HCT116 (cell line): ENCODE data around the gene DENND1A. TPM values are rescaled to one million over a fixed set of nuclear protein-coding genes. Genes with fewer than 3 reads are reported as not detected.
"Not testable (repeated sequence)": the region's sequence is repeated elsewhere in the genome, so short reads cannot be mapped to it uniquely, and the experiment has no call there.

Source experiments
- ATAC-seq: fragments of 200-7000 bp; cut with Tn5 transposase; 2 replicates; pipeline ENCODE4 v1.9.1; 2020; ENCODE audit warnings: mild to moderate bottlenecking, moderate library complexity
- BruUV-seq: library from RNA; stranded (reverse); fragments of 400-500 nt; replicated peaks from 2 replicates; lab custom pipeline; 2021; lab: Mats Ljungman, UMichigan
- CTCF ChIA-PET: fragments of 300-600 bp; sonication (Branson Sonifier 250); formaldehyde crosslinking; loops from one replicate; lab custom pipeline; 2021; ENCODE audit warnings: antibody characterized with exemption; lab: Charles Lee
- POLR2A ChIA-PET: fragments of 300-600, 350-600 bp; sonication (Branson Sonifier 250); formaldehyde crosslinking; loops from one replicate; lab custom pipeline; 2021; ENCODE audit warnings: antibody characterized with exemption; lab: Charles Lee
- RAD21 ChIA-PET, 2 experiments: fragments of 300-600 bp; sonication (Branson Sonifier 250); formaldehyde crosslinking; loops; one replicate each; lab custom pipeline; 2023; ENCODE audit warnings: low total read pairs in 2 of 2; ENCODE audit not compliant: uncharacterized antibody in 2 of 2, unreplicated experiment in 2 of 2, low non-redundant PET in 1 of 2; lab: Charles Lee
- DNase-seq: peaks from one replicate; pipeline ENCODE4 v3.0.0-alpha.2; 2010; ENCODE audit warnings: low read depth, low spot score
- H2AFZ ChIP-seq: fragments of 200-600 bp; shearing (Covaris generic), sonication (generic); 2 replicates; pipeline ENCODE4 v1.6.1; 2017; ENCODE audit warnings: low read depth, mixed run types, mixed read lengths, antibody characterized with exemption, low read length; ENCODE audit not compliant: poor library complexity, severe bottlenecking
- H3K27ac ChIP-seq: 2 replicates; pipeline ENCODE4 v1.5.1; 2012; ENCODE audit warnings: low read depth, low read length
- H3K27me3 ChIP-seq: fragments of 200-600 bp; sonication (generic); 2 replicates; pipeline ENCODE4 v1.6.1; 2016; ENCODE audit warnings: mixed run types, low read length, mixed read lengths; ENCODE audit not compliant: insufficient read depth
- H3K36me3 ChIP-seq, 2 experiments: fragments of 200-500 bp in 1 of 2; fragments of 200-600 bp in 1 of 2; sonication (Bioruptor generic) in 1 of 2; sonication (generic) in 1 of 2; 2 replicates each; pipeline versions ENCODE4 v1.5.1 to v1.6.1; 2014 to 2016; ENCODE audit warnings: low read length in 2 of 2, inconsistent platforms in 1 of 2, mixed read lengths in 1 of 2, mixed run types in 1 of 2; ENCODE audit not compliant: insufficient read depth in 2 of 2, control insufficient read depth in 1 of 2
- H3K4me1 ChIP-seq, 2 experiments: fragments of 200-600 bp in 1 of 2; sonication (generic) in 1 of 2; 2 replicates each; pipeline versions ENCODE4 v1.5.1 to v1.6.1; 2012 to 2017; ENCODE audit warnings: low read length in 2 of 2, inconsistent platforms in 1 of 2, mild to moderate bottlenecking in 1 of 2, mixed read lengths in 1 of 2, mixed run types in 1 of 2, moderate library complexity in 1 of 2; ENCODE audit not compliant: insufficient read depth in 2 of 2, control insufficient read depth in 1 of 2
- H3K4me2 ChIP-seq: fragments of 200-600 bp; sonication (generic); 2 replicates; pipeline ENCODE4 v1.6.1; 2017; ENCODE audit warnings: mixed run types, low read length, mixed read lengths
- H3K4me3 ChIP-seq, 2 experiments: fragments of 200-600 bp in 1 of 2; sonication (generic) in 1 of 2; replicated peaks in 1 of 2; 2 replicates each; pipeline ENCODE4 v1.5.1; 2011 to 2016; ENCODE audit warnings: low read length in 2 of 2, control low read depth in 1 of 2, low read depth in 1 of 2, mild to moderate bottlenecking in 1 of 2, mixed read lengths in 1 of 2, mixed run types in 1 of 2
- H3K79me2 ChIP-seq: fragments of 200-600 bp; sonication (generic); 2 replicates; pipeline ENCODE4 v1.6.1; 2017; ENCODE audit warnings: mild to moderate bottlenecking, mixed run types, low read length, moderate library complexity, mixed read lengths; ENCODE audit not compliant: insufficient read depth
- H3K9ac ChIP-seq: fragments of 200-600 bp; sonication (generic); 2 replicates; pipeline ENCODE4 v1.6.1; 2016; ENCODE audit warnings: low read length, mixed read lengths
- H3K9me2 ChIP-seq: fragments of 200-600 bp; sonication (generic), shearing (Covaris generic); 2 replicates; pipeline ENCODE4 v1.6.1; 2017; ENCODE audit warnings: mixed run types, mild to moderate bottlenecking, moderate library complexity; ENCODE audit not compliant: insufficient read depth
- H3K9me3 ChIP-seq, 2 experiments: fragments of 200-500 bp in 1 of 2; fragments of 200-600 bp in 1 of 2; sonication (Bioruptor generic) in 1 of 2; sonication (generic) in 1 of 2; 2 replicates each; pipeline ENCODE4 v1.6.1; 2014 to 2017; ENCODE audit warnings: low read length in 2 of 2, mixed read lengths in 2 of 2, inconsistent platforms in 1 of 2, low read depth in 1 of 2, mild to moderate bottlenecking in 1 of 2, mixed run types in 1 of 2, moderate library complexity in 1 of 2; ENCODE audit not compliant: control insufficient read depth in 1 of 2, insufficient read depth in 1 of 2
- H4K20me1 ChIP-seq: fragments of 200-600 bp; sonication (generic), shearing (Covaris generic); 2 replicates; pipeline ENCODE4 v1.6.1; 2017; ENCODE audit warnings: mixed run types, mild to moderate bottlenecking, moderate library complexity; ENCODE audit not compliant: insufficient read depth
- CEBPB ChIP-seq: IDR thresholded peaks from 2 replicates; pipeline ENCODE4 v1.6.1; 2012; ENCODE audit warnings: low read depth
- EGR1 ChIP-seq: IDR thresholded peaks from 2 replicates; pipeline ENCODE4 v1.6.1; 2012; ENCODE audit warnings: low read depth
- FOSL1 ChIP-seq: IDR thresholded peaks from 2 replicates; pipeline ENCODE4 v1.6.1; 2012; ENCODE audit warnings: low read depth
- JUND ChIP-seq: IDR thresholded peaks from 2 replicates; pipeline ENCODE4 v1.6.1; 2012
- REST ChIP-seq: IDR thresholded peaks from 2 replicates; pipeline ENCODE4 v1.6.1; 2012; ENCODE audit warnings: low read depth
- SP1 ChIP-seq: IDR thresholded peaks from 2 replicates; pipeline ENCODE4 v1.6.1; 2012; ENCODE audit warnings: low read depth
- SRF ChIP-seq: IDR thresholded peaks from 2 replicates; pipeline ENCODE4 v1.6.1; 2012; ENCODE audit warnings: low read depth
- TCF7L2 ChIP-seq: IDR thresholded peaks from 2 replicates; pipeline ENCODE4 v1.7.0; 2011; ENCODE audit warnings: borderline replicate concordance, inconsistent platforms; ENCODE audit not compliant: insufficient read depth, insufficient read length; ENCODE audit errors: extremely low read depth
- ZFX ChIP-seq: fragments of 450-650 bp; IDR thresholded peaks from 2 replicates; pipeline ENCODE4 v1.6.1; 2017
- ZNF274 ChIP-seq: fragments of 200-500 bp; sonication (Bioruptor generic); IDR thresholded peaks from 2 replicates; pipeline ENCODE4 v1.6.1; 2014; ENCODE audit warnings: mild to moderate bottlenecking, low read depth, low read length, inconsistent platforms
- intact Hi-C: fragments of 100-400 bp; cut with micrococcal nuclease; formaldehyde crosslinking; loops from 2 replicates; pipeline ENCODE4 v1.10.0; 2022
- total RNA-seq: library from RNA; stranded (reverse); gene quantifications from one replicate; pipeline ENCODE4 v1.2.1, GENCODE V29; 2021; ENCODE audit not compliant: unreplicated experiment

Gene DENND1A
- total RNA-seq, 1 experiment from 2014 or later: 33.0 TPM

- BruUV-seq, H3K36me3 ChIP-seq, H3K9me2 ChIP-seq, POLR2A ChIA-PET, H3K27me3 ChIP-seq, ATAC-seq, intact Hi-C loops, RAD21 ChIA-PET, DNase-seq, H4K20me1 ChIP-seq, H3K4me3 ChIP-seq, H2AFZ ChIP-seq, H3K9me3 ChIP-seq, H3K4me2 ChIP-seq, H3K27ac ChIP-seq, H3K4me1 ChIP-seq, H3K9ac ChIP-seq, H3K79me2 ChIP-seq: not testable (repeated sequence)
- CTCF ChIA-PET: interaction anchor here (1.6 kb wide), 1 partner anchor 9 kb away, joined by 3 read pairs; no protein-coding TSS in a partner anchor
Observed at GRCh38 chr9:123636805-123637204, 293.1 kb downstream of the DENND1A start.

- ChIA-PET RAD21 (no interaction called here), POLR2A (no interaction called here), CTCF (no interaction called here)
- H4K20me1 ChIP-seq: no peaks in the 10 kb centered on the region
- DNase-seq: no peak
- H3K9me3 ChIP-seq: no peaks in the 10 kb centered on the region
- H3K4me3 ChIP-seq: no peak overlapping the region
- ATAC-seq: no peak
- H3K27ac ChIP-seq: no peak overlapping the region
- no peak overlapping the region for H2AFZ ChIP-seq
- no peaks in the 10 kb centered on the region for H3K9me2 ChIP-seq
- intact Hi-C loops: no loop called here
- H3K79me2 ChIP-seq: no peaks in the 10 kb centered on the region
- no peaks in the 10 kb centered on the region for H3K36me3 ChIP-seq
- no peaks in the 10 kb centered on the region for H3K4me1 ChIP-seq
- no peak overlapping the region for H3K4me2 ChIP-seq
- no peaks in the 10 kb centered on the region for H3K27me3 ChIP-seq
- H3K9ac ChIP-seq: no peak overlapping the region
- TF ChIP-seq JUND (no peak), CEBPB (no peak), ZNF274 (no peak), SP1 (no peak), FOSL1 (no peak), EGR1 (no peak), TCF7L2 (no peak), REST (no peak), ZFX (no peak), SRF (no peak)
- BruUV-seq: no TSS peak
Observed at GRCh38 chr9:123631862-123632261, 298.1 kb downstream of the DENND1A start.
